Midbrain (tissue), 1 donor: Measurements from ENCODE around the gene PIM1.
"Not testable (repeated sequence)": the region's sequence is repeated elsewhere in the genome, so short reads cannot be mapped to it uniquely, and the experiment has no call there.

Experiments
- DNase-seq: peaks from one replicate; lab custom pipeline; 2025; lab: John Stamatoyannopoulos, UW

PIM1 gene

DNA sequence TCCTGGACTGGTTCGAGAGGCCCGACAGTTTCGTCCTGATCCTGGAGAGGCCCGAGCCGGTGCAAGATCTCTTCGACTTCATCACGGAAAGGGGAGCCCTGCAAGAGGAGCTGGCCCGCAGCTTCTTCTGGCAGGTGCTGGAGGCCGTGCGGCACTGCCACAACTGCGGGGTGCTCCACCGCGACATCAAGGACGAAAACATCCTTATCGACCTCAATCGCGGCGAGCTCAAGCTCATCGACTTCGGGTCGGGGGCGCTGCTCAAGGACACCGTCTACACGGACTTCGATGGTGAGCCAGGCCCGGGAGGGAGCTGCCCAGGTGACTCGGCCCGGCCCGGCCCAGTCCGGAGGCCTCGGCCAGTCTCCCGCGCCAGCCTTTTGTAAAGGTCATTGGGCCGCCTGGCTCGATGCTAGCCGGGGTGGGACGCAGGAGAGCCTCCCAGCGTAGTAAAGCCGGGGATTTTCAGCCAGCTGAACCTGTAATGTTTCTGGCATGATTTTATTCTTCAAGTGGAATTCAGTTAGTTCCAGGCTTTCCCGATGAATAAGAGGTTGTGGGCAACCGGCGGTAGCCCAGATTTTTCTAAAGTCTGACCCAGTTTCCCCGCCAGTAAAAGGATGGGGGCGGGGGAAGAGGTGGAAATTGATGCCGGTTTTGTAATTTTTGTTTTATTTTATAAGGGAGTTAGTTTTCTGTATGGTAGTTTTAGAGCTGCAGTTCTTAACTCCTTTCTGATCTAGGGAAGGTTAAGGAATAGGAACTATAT is 1.4 kb downstream of the PIM1 start:
- DNase-seq: peak; percentile 49

DNA sequence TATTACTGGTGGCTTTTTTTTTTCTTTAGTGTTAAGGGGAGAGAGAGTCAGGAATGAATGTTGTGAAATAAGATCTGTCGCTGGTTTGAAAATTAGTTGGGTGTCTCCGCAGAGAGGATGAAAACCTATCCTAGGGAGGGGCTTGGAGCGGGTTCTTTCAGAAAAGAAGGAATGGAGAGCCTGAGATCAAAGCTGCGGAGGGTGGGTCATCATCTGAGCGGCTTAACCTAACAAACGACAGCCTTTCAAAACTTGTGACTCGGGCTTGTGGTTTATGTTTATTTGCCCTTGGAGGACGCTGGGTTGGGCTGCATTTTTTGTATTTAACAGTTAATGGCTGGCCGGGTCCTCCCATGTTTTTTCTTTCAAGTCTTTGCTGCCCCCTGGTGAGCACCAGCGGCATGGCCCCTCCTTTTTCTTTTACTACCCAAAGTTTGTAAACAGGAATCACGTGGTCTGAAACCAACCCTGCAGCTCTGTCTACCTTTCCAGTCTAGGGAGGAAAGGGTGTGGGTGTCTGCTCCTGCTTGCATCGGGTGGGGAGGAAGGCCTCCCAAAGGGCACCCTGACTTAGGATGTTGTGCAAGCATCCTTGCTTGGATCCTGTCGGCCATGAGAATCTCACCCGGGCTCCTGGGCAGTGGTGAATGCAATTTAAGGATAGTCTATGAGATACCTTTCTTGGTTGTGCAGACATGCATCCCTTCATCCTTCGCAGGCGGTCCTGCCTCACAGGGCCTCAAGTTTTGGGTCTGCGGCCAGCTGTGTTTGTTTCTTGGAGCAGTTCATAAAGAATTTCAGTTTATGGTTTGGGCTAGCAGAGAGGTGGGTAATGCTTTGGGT is 2.2 kb downstream of the PIM1 start:
- peak; percentile 93 for DNase-seq

DNA sequence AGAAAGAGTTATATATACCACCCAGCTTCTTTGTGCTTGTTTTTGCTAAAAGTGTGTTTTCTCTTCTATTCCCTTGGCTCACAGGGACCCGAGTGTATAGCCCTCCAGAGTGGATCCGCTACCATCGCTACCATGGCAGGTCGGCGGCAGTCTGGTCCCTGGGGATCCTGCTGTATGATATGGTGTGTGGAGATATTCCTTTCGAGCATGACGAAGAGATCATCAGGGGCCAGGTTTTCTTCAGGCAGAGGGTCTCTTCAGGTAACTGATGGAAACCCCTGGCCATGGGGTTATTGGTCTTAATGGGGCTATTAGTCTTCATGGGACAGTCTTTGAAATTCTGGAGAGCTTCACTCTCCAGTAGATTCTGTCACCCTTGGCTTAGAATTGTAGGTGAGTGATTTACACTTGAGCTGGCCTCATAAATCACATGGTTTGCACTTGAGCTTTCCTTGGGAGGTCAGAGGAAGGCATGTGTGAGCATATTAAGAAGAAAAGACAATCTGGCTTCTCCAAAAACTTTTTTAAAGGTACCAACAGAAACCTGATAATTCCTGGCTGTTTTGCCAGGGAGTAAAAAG is 3.0 kb downstream of the PIM1 start:
- DNase-seq: no peak

DNA sequence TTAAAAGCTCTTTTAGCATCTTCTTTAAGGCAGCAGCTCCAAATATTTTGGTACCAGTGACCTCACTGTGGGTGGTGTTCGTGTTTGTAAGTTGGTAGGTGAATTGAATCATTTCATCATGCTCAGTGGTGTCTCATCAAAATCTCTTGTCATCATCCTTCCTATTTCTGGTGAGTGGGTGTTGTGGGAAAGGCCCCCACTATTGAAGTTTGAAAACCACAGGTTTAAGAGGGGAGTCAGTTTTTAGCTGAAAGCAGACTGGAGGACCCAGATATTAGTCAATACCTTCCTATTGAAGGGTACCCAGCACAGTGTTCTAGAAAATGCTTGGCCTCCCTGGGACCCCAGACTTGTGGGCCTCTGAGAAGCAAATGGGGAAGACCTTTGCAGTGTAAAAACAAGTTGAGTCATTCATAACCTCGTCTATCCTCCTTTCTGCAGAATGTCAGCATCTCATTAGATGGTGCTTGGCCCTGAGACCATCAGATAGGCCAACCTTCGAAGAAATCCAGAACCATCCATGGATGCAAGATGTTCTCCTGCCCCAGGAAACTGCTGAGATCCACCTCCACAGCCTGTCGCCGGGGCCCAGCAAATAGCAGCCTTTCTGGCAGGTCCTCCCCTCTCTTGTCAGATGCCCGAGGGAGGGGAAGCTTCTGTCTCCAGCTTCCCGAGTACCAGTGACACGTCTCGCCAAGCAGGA is 3.7 kb downstream of the PIM1 start:
- DNase-seq: no peak

DNA sequence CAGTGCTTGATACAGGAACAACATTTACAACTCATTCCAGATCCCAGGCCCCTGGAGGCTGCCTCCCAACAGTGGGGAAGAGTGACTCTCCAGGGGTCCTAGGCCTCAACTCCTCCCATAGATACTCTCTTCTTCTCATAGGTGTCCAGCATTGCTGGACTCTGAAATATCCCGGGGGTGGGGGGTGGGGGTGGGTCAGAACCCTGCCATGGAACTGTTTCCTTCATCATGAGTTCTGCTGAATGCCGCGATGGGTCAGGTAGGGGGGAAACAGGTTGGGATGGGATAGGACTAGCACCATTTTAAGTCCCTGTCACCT is 4.2 kb downstream of the PIM1 start:
- DNase-seq: no peak

DNA sequence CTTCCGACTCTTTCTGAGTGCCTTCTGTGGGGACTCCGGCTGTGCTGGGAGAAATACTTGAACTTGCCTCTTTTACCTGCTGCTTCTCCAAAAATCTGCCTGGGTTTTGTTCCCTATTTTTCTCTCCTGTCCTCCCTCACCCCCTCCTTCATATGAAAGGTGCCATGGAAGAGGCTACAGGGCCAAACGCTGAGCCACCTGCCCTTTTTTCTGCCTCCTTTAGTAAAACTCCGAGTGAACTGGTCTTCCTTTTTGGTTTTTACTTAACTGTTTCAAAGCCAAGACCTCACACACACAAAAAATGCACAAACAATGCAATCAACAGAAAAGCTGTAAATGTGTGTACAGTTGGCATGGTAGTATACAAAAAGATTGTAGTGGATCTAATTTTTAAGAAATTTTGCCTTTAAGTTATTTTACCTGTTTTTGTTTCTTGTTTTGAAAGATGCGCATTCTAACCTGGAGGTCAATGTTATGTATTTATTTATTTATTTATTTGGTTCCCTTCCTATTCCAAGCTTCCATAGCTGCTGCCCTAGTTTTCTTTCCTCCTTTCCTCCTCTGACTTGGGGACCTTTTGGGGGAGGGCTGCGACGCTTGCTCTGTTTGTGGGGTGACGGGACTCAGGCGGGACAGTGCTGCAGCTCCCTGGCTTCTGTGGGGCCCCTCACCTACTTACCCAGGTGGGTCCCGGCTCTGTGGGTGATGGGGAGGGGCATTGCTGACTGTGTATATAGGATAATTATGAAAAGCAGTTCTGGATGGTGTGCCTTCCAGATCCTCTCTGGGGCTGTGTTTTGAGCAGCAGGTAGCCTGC is 4.8 kb downstream of the PIM1 start:
- no peak for DNase-seq

DNA sequence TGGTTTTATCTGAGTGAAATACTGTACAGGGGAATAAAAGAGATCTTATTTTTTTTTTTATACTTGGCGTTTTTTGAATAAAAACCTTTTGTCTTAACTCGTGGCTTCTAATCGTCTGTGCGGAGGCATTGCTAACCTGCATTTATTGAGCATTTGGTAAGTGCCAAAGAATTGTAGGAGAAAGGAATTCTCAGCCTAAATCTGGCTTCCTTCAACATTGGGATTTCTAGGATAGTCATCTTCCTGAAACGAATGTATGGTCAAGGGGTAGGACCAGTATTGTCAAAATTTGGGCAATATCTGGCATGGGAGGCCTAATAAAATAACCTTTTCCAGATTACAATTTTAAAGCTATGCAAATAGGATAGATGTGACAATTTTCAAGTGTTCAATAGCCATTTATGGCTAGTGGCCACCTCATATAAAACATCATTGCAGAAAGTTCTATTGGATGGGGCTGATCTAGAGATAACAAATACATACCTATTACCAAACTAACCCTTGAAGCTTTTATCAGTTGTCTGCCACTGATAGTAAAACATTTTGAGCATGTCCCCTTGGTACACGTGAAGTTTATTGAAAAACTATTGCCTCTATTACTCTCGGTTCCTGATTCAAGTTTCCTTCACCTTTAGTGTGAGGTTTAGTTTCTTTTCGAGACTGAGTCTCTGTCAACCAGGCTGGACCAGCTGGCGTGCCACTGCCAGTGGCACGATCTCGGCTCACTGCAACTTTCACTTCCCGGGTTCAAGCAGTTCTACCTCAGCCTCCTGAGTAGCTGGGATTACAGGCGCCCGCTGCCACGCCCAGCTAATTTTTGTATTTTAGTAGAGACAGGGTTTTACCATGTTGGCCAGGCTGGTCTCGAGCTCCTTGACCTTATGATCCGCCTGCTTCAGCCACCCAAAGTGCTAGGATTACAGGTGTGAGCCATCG is 5.6 kb downstream of the PIM1 start:
- DNase-seq: no peak

DNA sequence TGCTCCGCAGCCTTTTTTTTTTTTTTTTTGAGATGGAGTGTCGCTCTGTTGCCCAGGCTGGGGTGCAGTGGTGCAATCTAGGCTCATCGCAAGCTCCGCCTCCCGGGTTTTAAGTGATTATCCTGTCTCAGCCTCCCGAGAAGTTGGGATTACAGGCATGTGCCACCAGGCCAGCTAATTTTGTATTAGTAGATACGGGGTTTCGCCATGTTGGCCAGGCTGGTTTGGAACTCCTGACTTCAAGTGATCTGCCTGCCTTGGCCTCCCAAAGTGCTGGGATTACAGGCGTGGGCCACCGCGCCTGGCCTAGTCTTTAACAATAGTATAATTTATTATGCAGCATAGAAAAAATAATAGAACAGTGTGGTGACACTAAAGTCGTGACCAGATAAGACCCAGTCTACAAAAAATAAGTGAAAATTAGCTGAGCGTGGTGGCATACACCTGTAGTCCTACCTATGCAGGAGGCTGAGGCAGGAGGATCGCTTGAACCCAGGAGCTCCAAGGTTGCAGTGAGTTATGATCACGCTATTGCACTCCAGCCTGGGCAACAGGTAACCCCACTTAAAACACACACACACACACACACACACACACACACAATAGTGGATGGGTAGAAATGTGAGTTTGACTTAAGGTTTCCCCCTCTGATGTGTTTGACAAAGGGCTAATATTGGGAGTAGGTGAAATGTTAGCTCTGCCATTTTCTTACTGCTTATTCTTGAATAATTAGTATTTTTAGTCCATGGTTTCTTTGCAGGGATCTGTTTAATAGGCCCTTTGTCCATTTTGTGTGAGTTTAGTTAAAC is 6.5 kb downstream of the PIM1 start:
- DNase-seq: no peak

DNA sequence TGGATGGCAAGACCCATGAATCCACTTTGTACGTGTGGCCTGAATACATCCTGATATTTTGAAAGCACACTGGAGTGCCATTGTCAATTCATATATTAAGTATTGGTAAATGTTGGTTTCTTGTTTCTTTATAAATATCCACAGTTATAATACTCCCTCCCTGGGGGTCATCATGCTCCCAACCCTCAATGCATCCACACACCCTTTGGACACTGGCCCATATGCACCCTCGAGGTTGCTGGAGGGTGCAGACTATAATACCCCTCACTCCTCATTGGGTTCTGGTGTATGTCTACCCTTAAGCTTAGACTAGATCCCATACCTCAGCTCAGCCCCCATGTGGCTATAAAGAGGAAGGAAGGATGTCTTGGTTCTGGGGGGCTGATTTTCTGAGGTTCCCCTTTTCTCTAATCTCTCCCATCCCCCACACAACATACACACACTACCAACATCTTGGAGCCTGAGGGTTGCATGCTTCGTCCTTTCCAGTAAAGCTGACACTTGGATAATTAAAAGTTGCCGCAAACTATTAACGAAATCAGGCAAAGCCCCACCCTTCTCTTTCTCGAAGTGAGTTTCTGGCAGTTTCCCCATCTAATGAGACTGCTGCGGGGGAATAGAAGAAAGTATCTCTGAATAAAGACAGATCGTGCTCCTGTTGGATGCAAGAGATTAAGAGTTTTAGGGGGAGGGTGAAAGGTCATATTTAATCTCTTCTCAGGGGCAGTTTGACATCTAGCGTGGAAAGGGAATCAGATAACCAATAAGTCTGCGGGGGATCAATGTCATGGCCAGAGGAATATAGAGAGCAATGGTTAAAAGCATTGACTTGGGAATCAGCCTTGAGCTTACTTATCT is 7.4 kb downstream of the PIM1 start:
- no peak for DNase-seq

DNA sequence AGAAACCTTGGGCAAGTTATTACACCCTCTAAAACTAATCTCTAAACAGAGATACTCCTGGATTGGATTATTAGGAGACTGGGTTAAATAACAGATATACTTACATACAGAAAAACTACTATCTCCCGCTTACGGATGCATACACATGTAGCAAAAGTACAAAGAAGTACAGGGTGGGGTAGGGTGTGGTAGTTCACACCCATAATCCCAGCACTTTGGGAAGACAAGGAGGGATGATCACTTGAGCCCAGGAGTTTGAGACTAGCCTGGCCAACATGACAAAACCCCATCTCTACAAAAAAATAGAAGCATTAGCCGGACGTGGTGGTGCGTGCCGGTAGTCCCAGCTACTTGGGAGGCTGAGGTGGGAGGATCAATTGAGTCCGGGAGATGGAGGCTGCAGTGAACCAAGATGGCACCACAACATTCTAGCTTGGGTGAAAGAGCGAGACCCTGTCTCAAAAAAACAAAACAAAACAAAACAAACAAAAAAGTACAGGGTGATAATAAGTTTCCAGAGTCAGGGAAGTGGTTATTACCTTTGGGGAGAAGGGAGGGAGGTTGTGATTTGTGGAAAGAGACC is 8.1 kb downstream of the PIM1 start:
- no peak for DNase-seq

DNA sequence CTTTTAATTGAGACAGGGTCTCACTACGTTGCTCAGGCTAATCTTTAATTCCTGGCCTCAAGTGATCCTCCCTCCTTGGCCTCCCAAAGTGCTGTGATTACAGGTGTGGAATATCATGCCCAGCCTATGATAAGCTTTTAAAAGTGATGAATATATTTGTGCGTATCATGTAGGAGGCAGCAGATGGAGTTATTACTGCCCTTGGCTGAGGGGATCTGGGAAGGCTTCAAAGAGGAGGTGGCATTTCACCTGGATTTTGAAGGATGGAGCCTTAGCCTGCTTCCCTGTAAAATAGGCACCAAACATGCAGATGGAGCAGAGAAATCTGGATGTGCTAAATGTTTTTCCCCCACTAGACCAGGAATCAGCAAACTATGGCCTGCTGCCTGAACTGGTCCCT is 10.1 kb downstream of the PIM1 start:
- DNase-seq: no peak

DNA sequence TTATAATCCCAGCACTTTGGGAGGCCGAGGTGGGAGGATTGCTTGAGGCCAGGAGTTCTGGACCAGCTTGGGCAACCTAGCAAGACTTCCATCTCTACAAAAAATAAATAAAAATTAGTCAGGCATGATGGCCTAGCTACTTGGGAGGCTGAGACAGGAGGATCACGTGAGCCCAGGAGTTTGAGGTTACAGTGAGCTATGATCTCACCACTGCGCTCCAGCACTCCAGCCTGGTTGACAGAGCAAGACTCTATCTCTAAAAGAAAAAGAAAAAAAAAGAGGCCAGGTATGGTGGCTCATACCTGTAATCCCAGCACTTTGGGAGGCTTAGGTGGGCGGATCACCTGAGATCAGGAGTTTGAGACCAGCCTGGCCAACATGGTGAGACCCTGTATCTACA is 10.7 kb downstream of the PIM1 start:
- not testable (repeated sequence) for DNase-seq

DNA sequence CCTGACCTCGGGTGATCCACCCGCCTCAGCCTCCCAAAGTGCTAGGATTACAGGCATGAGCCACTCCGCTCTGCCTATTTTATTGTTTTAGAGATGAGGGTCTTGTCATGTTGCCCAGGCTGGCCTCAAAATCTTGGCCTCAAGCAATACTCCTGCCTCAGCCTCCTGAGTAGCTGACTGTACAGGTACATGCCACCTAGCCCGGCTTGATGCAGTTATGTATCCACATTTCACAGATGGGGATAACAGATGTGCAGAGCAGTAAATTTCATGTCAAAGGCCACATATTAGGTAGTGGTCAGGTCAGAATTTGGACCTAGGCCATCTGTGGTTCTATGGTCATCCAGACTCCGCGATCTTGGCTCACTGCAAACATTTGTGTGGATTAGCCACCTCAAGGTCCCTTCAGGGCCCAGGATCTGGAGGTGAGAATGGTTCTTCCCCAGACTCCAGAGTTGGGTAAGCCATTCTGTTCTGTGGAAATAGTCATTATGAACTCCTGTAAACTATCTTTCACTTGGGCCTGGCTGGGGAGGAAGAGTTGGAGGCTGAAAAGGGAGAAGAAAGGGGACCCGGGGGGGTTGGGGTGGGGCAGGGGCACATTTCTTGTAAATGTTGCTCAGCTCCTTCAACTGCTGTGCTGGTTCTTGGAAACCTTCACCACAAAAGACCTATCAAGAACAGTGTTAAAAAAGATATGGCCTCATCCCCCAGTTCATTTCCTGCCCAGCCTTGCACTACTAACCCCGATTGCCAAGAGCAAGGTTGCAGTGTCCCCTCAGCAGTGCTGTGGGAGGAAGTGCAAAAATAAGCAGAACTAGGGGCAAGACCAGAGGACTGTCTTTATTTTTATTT is 13.0 kb downstream of the PIM1 start:
- DNase-seq: peak; percentile 19

DNA sequence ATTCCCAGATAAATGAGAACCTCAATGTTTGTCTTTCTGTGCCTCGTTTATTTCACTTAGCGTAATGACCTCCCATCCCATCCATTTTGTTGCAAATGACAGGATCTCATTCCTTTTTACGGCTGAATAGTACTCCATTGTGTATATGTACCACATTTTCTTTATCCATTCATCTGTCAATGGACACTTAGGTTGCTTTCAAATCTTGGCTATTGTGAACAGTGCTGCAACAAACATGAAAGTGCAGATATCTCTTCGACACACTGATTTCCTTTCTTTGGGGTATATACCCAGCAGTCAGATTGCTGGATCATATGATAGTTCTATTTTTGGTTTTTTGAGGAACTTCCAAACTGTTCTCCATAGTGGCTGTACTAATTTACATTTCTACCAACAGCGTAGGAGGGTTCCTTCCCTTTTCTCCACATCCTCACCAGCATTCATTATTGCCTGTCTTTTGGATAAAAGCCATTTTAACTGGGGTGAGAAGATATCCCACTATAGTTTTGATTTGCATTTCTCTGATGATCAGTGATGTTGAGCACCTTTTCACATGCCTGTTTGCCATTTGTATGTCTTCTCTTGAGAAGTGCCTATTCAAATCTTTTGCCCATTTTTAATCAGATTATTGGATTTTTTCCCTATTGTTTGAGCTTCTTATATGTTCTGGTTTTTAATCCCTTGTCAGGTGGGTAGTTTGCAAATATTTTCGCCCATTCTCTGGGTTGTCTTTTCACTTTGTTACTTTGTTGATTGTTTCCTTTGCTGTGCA is 16.2 kb downstream of the PIM1 start:
- not testable (repeated sequence) for DNase-seq

DNA sequence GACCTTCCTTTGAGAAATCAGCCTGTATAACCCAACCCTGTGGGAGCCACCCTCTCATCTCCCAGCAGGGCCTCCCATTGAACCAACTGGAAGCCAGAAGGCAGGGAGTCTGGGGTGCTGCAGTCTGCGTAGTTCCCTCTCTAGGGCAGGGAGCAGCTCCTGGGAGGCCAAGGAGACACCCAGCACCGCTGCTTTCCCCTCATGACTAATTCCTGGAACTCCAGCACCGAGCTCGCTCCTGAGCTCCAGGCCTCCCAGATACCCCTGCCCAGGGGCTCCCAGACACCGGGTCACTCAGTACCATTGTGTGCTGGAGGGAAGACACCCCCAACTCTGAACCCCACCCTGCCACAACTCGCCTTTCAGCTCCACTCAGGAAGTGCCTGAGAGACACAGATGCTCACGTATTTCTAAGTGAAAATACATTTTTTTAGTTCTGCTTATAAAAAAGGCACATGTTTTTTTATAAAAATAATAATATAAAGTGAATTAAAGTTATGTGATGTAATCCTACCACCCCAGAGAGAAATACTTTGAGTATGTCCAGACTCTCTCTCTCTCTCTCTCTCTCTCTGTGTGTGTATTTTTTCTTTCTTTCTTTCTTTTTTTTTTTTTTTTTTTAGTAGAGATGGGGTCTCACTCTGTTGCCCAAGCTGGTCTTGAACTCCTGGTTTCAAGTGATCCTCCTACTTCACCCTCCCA is 17.5 kb downstream of the PIM1 start:
- DNase-seq: no peak

DNA sequence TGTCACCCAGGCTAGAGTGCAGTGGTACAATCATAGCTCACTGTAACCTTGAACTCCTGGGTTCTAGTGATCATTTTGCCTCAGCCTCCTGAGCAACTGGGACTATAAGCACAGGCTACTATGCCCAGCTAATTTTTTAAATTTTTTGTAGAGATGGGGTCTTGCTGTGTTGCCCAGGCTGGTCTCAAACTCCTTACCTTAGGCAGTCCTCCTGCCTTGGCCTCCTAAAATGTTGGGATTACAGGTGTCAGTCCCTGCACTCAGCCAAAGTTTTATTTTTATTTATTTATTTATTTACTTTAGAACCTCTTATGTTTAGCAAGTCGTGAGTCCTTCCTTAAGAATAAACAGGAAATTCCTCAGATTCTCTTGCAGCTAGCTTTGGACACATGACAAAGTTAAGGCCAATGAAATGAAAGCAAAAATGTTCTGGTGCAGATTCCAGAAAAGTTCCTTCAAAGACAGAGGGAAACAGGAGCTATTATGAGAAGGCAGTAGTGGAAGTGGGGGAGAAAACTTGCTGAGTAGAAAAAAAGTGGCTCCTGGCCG is 19.1 kb downstream of the PIM1 start:
- DNase-seq: no peak
